ENCODE measurements around the gene DPY19L3. TPM values are rescaled to one million over a fixed set of nuclear protein-coding genes. Genes with fewer than 3 reads are reported as not detected.

The DPY19L3 gene
- total and polyA plus RNA-seq, 2 of the 4 experiments (the other 2 are of a cell fraction), result 29.6 to 36.5 TPM

DNA sequence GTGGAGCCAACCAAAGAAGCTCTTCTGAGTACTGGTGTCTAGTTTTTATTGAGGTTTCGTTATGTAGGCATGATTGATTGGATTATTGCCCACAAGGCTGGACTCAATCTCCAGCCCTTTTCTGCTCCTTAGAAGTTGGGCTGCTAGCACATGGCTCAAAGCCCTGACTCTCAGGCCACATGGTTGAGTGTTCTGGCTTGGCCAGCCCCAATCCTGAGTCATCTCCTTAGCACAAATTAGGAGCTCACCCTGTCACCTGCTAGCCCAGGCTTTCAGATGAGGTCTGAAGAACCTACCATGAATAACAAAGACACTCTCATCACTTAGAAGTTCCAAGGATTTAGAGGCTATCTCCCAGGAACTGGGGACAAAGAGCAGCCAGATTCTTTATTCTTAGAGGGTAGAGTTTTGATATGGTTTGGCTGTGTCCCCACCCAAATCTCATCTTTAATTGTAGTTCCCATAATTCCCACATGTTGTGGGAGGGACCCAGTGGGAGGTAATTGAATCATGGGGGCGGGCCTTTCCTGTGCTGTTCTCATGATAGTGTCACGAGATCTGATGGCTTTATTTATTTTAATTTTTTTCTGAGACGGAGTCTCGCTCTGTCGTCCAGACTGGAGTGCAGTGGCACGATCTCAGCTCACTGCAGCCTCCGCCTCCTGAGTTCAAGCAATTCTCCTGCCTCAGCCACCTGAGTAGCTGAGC is 11.3 kb downstream of the DPY19L3 start:
- no peak overlapping the region for H4K8ac ChIP-seq (ENCODE audit: low read depth in 2 of 2, low read length in 2 of 2)
- no peak overlapping the region for H3K9ac ChIP-seq (ENCODE audit: low read depth, low read length)
- no peaks in the 10 kb centered on the region for H3K4me1 ChIP-seq (ENCODE audit: control insufficient read depth, insufficient read depth, low read length)
- intact Hi-C loops (cut with micrococcal nuclease) (no loop called here), dilution Hi-C loops (cut with HindIII; ENCODE audit: low sequenced_read_pairs, unreplicated experiment) (no loop called here), in situ Hi-C loops (cut with MboI; ENCODE audit: low sequenced_read_pairs) (no loop called here)
- ATAC-seq (ENCODE audit: low read depth), result no peak
- H4K91ac ChIP-seq (ENCODE audit: insufficient read depth, low read depth, low read length), result no peak overlapping the region
- H3K18ac ChIP-seq (ENCODE audit: low read depth, low read length), result no peak overlapping the region
- H3K9me3 ChIP-seq (ENCODE audit: control insufficient read depth, insufficient read depth, low read length), result no peaks in the 10 kb centered on the region
- H2BK120ac ChIP-seq (ENCODE audit: low read depth, low read length), result no peak overlapping the region
- H4K5ac ChIP-seq (ENCODE audit: low read depth, low read length), result no peak overlapping the region
- no peak overlapping the region for H3K4ac ChIP-seq (ENCODE audit: low read depth, low read length)
- no TSS peak for BruUV-seq (replicated peaks)
- no peak overlapping the region for H2AK5ac ChIP-seq (ENCODE audit: low read depth, low read length)
- CTCF ChIA-PET, result interaction anchor here (0.5 kb wide), 1 partner anchor 31 kb away, joined by 3 read pairs; no protein-coding TSS in a partner anchor
- H2AK9ac ChIP-seq (replicated peaks; ENCODE audit: low read depth, low read length, poor library complexity), result no peak overlapping the region
- no peak overlapping the region for H2BK5ac ChIP-seq (ENCODE audit: low read depth, low read length, poor library complexity, severe bottlenecking)
- peaks cover 12 to 15% of the 10 kb centered on the region in 2 experiments; a peak in 3 of 4 replicates for H3K79me1 ChIP-seq (ENCODE audit: low read depth in 1 of 2, low read length in 2 of 2)
- no peak overlapping the region for H3K4me2 ChIP-seq (ENCODE audit: low read depth, low read length)
- no peak overlapping the region for H2BK20ac ChIP-seq (ENCODE audit: low read depth, low read length)
- TF ChIP-seq MXI1 (IDR thresholded peaks at IDR 0.05; ENCODE audit: borderline replicate concordance, low read depth, low read length), result 0 out of 2 replicates have a peak, but pooled peaks have one; percentile 55
- TF ChIP-seq CHD1 (IDR thresholded peaks at IDR 0.05; ENCODE audit: low read depth, low read length), result no peak
- no peaks in the 10 kb centered on the region for H4K20me1 ChIP-seq (ENCODE audit: insufficient read depth, low read length)
- DNase-seq, result peak; percentile 34
- H3K23ac ChIP-seq (ENCODE audit: low read depth, low read length), result no peak overlapping the region
- no peak overlapping the region for H2AFZ ChIP-seq (replicated peaks; ENCODE audit: low read length, poor library complexity)
- no peak overlapping the region for H3K14ac ChIP-seq (replicated peaks; ENCODE audit: low read depth, low read length)
- H3K27me3 ChIP-seq (ENCODE audit: control insufficient read depth, insufficient read depth, low read length), result no peaks in the 10 kb centered on the region
- H3K4me3 ChIP-seq (ENCODE audit: insufficient read depth, low read depth, low read length), result no peak overlapping the region
- WGBS, 2 experiments (ENCODE audit: extremely low coverage in 2 of 2, insufficient read length in 1 of 2), result no CpG with 5 or more reads among the region's 8 CpGs
- POLR2A ChIA-PET (ENCODE audit: unreplicated experiment), result no interaction called here
- H2BK15ac ChIP-seq (ENCODE audit: low read depth, low read length), result no peak overlapping the region
- H3K56ac ChIP-seq (ENCODE audit: extremely low read depth, insufficient read depth, low read length), result no peak overlapping the region
- peaks cover 41% of the 10 kb centered on the region for H3K36me3 ChIP-seq (ENCODE audit: control insufficient read depth, insufficient read depth, low read length)
- peaks cover 6% of the 10 kb centered on the region for H3K9me1 ChIP-seq (ENCODE audit: insufficient read depth, low read length)
- H3K27ac ChIP-seq (ENCODE audit: insufficient read depth, low read length), result no peak overlapping the region

Data from IMR-90 (cell line).